ENCODE results near the gene GATA6. TPM values are rescaled to one million over a fixed set of nuclear protein-coding genes. Genes with fewer than 3 reads are reported as not detected.

The GATA6 gene
- total and polyA plus RNA-seq, 7 donors, result 2.5 to 16.2 (median 13.6) TPM

DNA sequence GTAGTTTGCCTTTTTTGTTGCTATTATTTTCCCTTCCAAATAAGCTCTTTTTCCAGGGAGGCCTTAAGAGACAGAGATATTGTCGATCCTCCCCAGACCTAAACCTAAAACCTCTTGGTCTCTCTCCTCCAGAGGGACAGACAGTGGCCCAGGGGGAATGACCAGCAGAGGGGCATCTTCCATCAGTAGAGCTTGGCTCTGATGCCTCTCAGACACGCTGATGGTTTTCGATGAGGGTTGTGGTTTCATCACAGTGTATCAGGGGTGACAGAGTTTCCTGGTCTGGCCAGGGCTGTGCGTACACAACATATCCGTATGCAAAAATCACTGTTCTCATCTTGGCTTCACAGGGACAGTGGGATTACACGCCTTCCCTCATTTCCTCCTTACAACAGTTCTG, 68.6 kb downstream of the GATA6 start:
- H3K27me3 ChIP-seq, result no peaks in the 10 kb centered on the region
- DNase-seq, result no peak
- intact Hi-C loops (cut with DNase I), result no loop called here
- no peaks in the 10 kb centered on the region for H3K36me3 ChIP-seq
- no peak overlapping the region for H3K4me3 ChIP-seq
- WGBS, 2 donors, result 82 to 84% methylated on average over 6 of the region's 6 CpGs
- TF ChIP-seq EP300 (IDR thresholded peaks at IDR 0.05) (no peak), POLR2AphosphoS5 (IDR thresholded peaks at IDR 0.05) (no peak), POLR2A (IDR thresholded peaks at IDR 0.05) (no peak)
- TF ChIP-seq, protein P1, sequence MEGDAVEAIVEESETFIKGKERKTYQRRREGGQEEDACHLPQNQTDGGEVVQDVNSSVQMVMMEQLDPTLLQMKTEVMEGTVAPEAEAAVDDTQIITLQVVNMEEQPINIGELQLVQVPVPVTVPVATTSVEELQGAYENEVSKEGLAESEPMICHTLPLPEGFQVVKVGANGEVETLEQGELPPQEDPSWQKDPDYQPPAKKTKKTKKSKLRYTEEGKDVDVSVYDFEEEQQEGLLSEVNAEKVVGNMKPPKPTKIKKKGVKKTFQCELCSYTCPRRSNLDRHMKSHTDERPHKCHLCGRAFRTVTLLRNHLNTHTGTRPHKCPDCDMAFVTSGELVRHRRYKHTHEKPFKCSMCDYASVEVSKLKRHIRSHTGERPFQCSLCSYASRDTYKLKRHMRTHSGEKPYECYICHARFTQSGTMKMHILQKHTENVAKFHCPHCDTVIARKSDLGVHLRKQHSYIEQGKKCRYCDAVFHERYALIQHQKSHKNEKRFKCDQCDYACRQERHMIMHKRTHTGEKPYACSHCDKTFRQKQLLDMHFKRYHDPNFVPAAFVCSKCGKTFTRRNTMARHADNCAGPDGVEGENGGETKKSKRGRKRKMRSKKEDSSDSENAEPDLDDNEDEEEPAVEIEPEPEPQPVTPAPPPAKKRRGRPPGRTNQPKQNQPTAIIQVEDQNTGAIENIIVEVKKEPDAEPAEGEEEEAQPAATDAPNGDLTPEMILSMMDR (IDR thresholded peaks at IDR 0.05), result no peak
- H3K4me1 ChIP-seq, result no peaks in the 10 kb centered on the region
- no peak overlapping the region for H3K27ac ChIP-seq
- no peaks in the 10 kb centered on the region for H3K9me3 ChIP-seq

DNA sequence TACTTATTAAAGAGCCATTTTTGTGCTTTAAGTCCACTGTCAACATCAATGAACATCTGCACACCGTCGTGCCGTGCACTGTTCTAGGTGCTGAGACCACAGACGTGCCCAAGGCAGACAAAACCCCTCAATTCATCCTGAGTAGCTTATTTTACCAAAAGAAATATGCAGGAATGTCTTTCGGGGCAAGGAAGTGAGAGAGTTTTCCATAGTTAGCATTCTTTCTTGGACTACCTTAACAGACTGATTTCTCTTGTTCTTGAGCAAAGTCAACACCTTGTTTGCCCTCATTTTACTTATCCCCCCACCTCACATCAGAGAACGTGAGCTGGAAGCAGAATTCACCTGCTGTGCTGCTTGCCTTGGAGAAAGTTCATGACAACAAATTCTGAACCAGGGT, 69.3 kb downstream of the GATA6 start:
- Histone ChIP-seq H3K9me3 (no peaks in the 10 kb centered on the region), H3K36me3 (no peaks in the 10 kb centered on the region), H3K27me3 (no peaks in the 10 kb centered on the region), H3K27ac (no peak overlapping the region), H3K4me1 (no peaks in the 10 kb centered on the region), H3K4me3 (no peak overlapping the region)
- DNase-seq, result no peak
- WGBS, 2 donors, result 87 to 91% methylated on average over 6 of the region's 6 CpGs
- TF ChIP-seq EP300 (IDR thresholded peaks at IDR 0.05), result no peak
- TF ChIP-seq, protein P1 (IDR thresholded peaks at IDR 0.05), result no peak
- no peak for TF ChIP-seq POLR2AphosphoS5 (IDR thresholded peaks at IDR 0.05)
- no peak for TF ChIP-seq POLR2A (IDR thresholded peaks at IDR 0.05)
- intact Hi-C loops (cut with DNase I), result no loop called here

DNA sequence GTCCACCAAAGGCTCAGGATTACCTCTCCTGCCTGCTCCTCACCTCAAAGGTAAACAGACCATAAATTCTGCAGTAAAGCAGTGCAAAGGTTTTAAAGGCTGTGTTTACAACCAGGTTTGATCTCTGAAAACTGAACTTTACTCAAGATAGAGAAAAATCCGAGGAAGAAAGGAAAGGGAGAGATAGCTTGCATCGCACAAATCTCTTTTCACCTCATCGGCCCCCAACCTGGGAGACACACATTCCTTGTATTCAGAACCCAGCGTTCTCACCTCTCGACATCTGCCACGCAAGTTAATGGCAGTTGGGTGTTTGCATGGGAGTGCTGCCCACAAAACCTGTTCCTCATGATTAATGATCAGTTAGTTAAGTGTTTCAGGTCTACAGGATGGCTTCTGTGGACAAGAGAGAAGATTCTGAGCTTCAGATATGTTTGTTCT, 72.6 kb downstream of the GATA6 start:
- TF ChIP-seq POLR2A (IDR thresholded peaks at IDR 0.05) (no peak), POLR2AphosphoS5 (IDR thresholded peaks at IDR 0.05) (no peak), EP300 (IDR thresholded peaks at IDR 0.05) (no peak)
- TF ChIP-seq, protein P1 (IDR thresholded peaks at IDR 0.05), result no peak
- no peak overlapping the region for H3K4me3 ChIP-seq
- H3K27ac ChIP-seq, result no peak overlapping the region
- DNase-seq, result no peak
- H3K4me1 ChIP-seq, result no peaks in the 10 kb centered on the region
- no peaks in the 10 kb centered on the region for H3K36me3 ChIP-seq
- no peaks in the 10 kb centered on the region for H3K9me3 ChIP-seq
- H3K27me3 ChIP-seq, result no peaks in the 10 kb centered on the region
- WGBS, 2 donors, result 10 to 63% methylated on average over 6 of the region's 6 CpGs
- intact Hi-C loops (cut with DNase I), result no loop called here

DNA sequence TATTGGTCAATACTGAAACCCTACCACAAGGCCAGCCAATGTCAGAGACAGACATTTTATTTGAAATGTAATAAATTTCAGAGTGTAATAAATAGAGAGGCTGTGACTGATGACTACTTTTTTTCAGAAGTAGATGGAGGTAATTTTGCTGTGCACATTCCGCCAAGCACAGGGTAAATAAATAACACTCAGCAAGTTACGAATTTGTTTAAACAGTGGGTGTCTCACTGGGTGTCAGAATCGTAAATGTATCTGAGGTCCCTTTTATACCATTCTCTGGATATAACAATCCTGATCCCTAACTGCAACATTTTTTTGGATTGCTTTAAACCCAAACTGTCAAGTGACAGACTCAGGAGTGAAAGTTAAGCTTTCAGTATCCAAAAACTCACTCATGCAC, 74.1 kb downstream of the GATA6 start:
- intact Hi-C loops (cut with DNase I), result no loop called here
- DNase-seq, result no peak
- 15 to 62% methylated on average over 3 of the region's 3 CpGs for WGBS, 2 donors
- TF ChIP-seq EP300 (IDR thresholded peaks at IDR 0.05), result no peak
- Histone ChIP-seq H3K4me3 (no peak overlapping the region), H3K27ac (no peak overlapping the region), H3K27me3 (no peaks in the 10 kb centered on the region), H3K4me1 (no peaks in the 10 kb centered on the region), H3K9me3 (no peaks in the 10 kb centered on the region), H3K36me3 (no peaks in the 10 kb centered on the region)

DNA sequence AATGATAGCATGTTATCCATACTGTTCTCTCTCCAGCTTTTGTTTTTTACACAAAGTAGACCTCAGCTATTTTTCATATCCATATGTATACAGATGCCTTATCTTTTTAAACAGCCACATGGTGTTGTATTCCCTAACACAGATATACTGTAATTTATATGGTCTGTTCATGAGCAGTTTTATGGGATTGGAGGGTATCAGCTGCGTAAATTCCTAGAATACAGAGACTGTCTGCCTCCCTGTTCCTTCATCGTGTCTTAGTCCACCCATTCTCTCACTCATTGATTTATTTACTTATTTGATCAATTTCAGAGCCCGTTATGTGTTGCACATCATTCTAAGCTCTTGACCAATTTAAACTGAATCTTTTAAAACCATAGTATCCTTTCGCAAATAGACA, 80.6 kb downstream of the GATA6 start:
- WGBS, 2 donors, result 16 to 53% methylated on average over 4 of the region's 4 CpGs
- no peaks in the 10 kb centered on the region for H3K4me1 ChIP-seq
- TF ChIP-seq, protein P1 (IDR thresholded peaks at IDR 0.05), result no peak
- TF ChIP-seq EP300 (IDR thresholded peaks at IDR 0.05), result no peak
- TF ChIP-seq POLR2A (IDR thresholded peaks at IDR 0.05), result no peak
- TF ChIP-seq POLR2AphosphoS5 (IDR thresholded peaks at IDR 0.05), result no peak

More for the DNA sequence above, 80.6 kb downstream of the GATA6 start:
- no peak for DNase-seq
- H3K4me3 ChIP-seq, result no peak overlapping the region
- no peaks in the 10 kb centered on the region for H3K36me3 ChIP-seq
- intact Hi-C loops (cut with DNase I), result no loop called here
- no peaks in the 10 kb centered on the region for H3K9me3 ChIP-seq
- no peaks in the 10 kb centered on the region for H3K27me3 ChIP-seq
- H3K27ac ChIP-seq, result no peak overlapping the region
